Activated CD4-positive, alpha-beta T cell treated with anti-CD3 and anti-CD28 coated beads for 1 hour (primary cell): ENCODE measurements around the gene MVB12B.

Experiments
- DNase-seq: peaks from one replicate; pipeline ENCODE4 v3.0.0-alpha.2; 2020

The MVB12B gene

GRCh38 chr9:126389992-126390391 lies 63.4 kb downstream of the MVB12B start:
- DNase-seq = no peak

- DNase-seq = no peak
Measured at GRCh38 chr9:126390923-126391322, 64.3 kb downstream of the MVB12B start.

- DNase-seq = no peak
Measured at GRCh38 chr9:126391713-126392661, 65.4 kb downstream of the MVB12B start.

- no peak for DNase-seq
Measured at GRCh38 chr9:126392662-126393371, 66.2 kb downstream of the MVB12B start.

GRCh38 chr9:126393876-126394275 lies 67.2 kb downstream of the MVB12B start:
- DNase-seq = no peak

GRCh38 chr9:126394802-126395201 lies 68.2 kb downstream of the MVB12B start:
- no peak for DNase-seq

GRCh38 chr9:126395439-126396212 lies 69.0 kb downstream of the MVB12B start:
- DNase-seq = no peak

GRCh38 chr9:126397056-126397455 lies 70.4 kb downstream of the MVB12B start:
- DNase-seq = peak; percentile 34

GRCh38 chr9:126398403-126399058 lies 71.9 kb downstream of the MVB12B start:
- peak; percentile 61 for DNase-seq

- DNase-seq = no peak
Measured at GRCh38 chr9:126399251-126399650, 72.6 kb downstream of the MVB12B start.

- no peak for DNase-seq
Measured at GRCh38 chr9:126399789-126400188, 73.2 kb downstream of the MVB12B start.

- DNase-seq = no peak
Measured at GRCh38 chr9:126400571-126400970, 73.9 kb downstream of the MVB12B start.

GRCh38 chr9:126401107-126401506 lies 74.5 kb downstream of the MVB12B start:
- no peak for DNase-seq

GRCh38 chr9:126401581-126401980 lies 75.0 kb downstream of the MVB12B start:
- no peak for DNase-seq

GRCh38 chr9:126403397-126403796 lies 76.8 kb downstream of the MVB12B start:
- DNase-seq = no peak

GRCh38 chr9:126404459-126404858 lies 77.8 kb downstream of the MVB12B start:
- no peak for DNase-seq

- no peak for DNase-seq
Measured at GRCh38 chr9:126406075-126406667, 79.5 kb downstream of the MVB12B start.

- DNase-seq = no peak
Measured at GRCh38 chr9:126407114-126407870, 80.7 kb downstream of the MVB12B start.

GRCh38 chr9:126408004-126408403 lies 81.4 kb downstream of the MVB12B start:
- DNase-seq = no peak

- DNase-seq = no peak
Measured at GRCh38 chr9:126410229-126410628, 83.6 kb downstream of the MVB12B start.

GRCh38 chr9:126411225-126411947 lies 84.8 kb downstream of the MVB12B start:
- DNase-seq = no peak
